NCI-H526 (cell line): ENCODE measurements around the gene SDR42E2.
"Not testable (repeated sequence)": the region's sequence is repeated elsewhere in the genome, so short reads cannot be mapped to it uniquely, and the experiment has no call there.

Experiments
- DNase-seq, 2 experiments: peaks; one replicate each; lab custom pipeline; 2025; lab: John Stamatoyannopoulos, UW

The SDR42E2 gene

GRCh38 chr16:22213801-22214200 lies 51.5 kb downstream of the SDR42E2 start:
- DNase-seq, result no peak

GRCh38 chr16:22214402-22214801 lies 52.1 kb downstream of the SDR42E2 start:
- no peak for DNase-seq

GRCh38 chr16:22214889-22215288 lies 52.6 kb downstream of the SDR42E2 start:
- no peak for DNase-seq

- DNase-seq, result no peak
Measured at GRCh38 chr16:22216191-22216831, 54.0 kb downstream of the SDR42E2 start.

- DNase-seq, result not testable (repeated sequence)
Measured at GRCh38 chr16:22216832-22217225, 54.5 kb downstream of the SDR42E2 start.

- no peak for DNase-seq
Measured at GRCh38 chr16:22217890-22218730, 55.8 kb downstream of the SDR42E2 start.

- DNase-seq, result no peak
Measured at GRCh38 chr16:22219389-22220068, 57.2 kb downstream of the SDR42E2 start.

GRCh38 chr16:22220069-22220440 lies 57.7 kb downstream of the SDR42E2 start:
- no peak for DNase-seq

GRCh38 chr16:22220714-22221113 lies 58.4 kb downstream of the SDR42E2 start:
- DNase-seq, result no peak

GRCh38 chr16:22222006-22222405 lies 59.7 kb downstream of the SDR42E2 start:
- no peak for DNase-seq

GRCh38 chr16:22222998-22223397 lies 60.7 kb downstream of the SDR42E2 start:
- no peak for DNase-seq

- DNase-seq, result no peak
Measured at GRCh38 chr16:22225060-22225459, 62.8 kb downstream of the SDR42E2 start.

- DNase-seq, result no peak
Measured at GRCh38 chr16:22229889-22230288, 67.6 kb downstream of the SDR42E2 start.

GRCh38 chr16:22232277-22233036 lies 70.2 kb downstream of the SDR42E2 start:
- DNase-seq, result no peak

GRCh38 chr16:22233037-22233372 lies 70.7 kb downstream of the SDR42E2 start:
- no peak for DNase-seq

GRCh38 chr16:22235839-22236745 lies 73.8 kb downstream of the SDR42E2 start:
- no peak for DNase-seq

- DNase-seq, result no peak
Measured at GRCh38 chr16:22239131-22239805, 77.0 kb downstream of the SDR42E2 start.

GRCh38 chr16:22240023-22240710 lies 77.9 kb downstream of the SDR42E2 start:
- DNase-seq, result no peak
